Right forelimb (tissue), 1 donor: ENCODE results near the gene KCND1.
"Not testable (repeated sequence)": the region's sequence is repeated elsewhere in the genome, so short reads cannot be mapped to it uniquely, and the experiment has no call there.

ENCODE experiments used
- DNase-seq: peaks from one replicate; pipeline ENCODE4 v3.0.0-alpha.2; 2018

KCND1 gene

DNA sequence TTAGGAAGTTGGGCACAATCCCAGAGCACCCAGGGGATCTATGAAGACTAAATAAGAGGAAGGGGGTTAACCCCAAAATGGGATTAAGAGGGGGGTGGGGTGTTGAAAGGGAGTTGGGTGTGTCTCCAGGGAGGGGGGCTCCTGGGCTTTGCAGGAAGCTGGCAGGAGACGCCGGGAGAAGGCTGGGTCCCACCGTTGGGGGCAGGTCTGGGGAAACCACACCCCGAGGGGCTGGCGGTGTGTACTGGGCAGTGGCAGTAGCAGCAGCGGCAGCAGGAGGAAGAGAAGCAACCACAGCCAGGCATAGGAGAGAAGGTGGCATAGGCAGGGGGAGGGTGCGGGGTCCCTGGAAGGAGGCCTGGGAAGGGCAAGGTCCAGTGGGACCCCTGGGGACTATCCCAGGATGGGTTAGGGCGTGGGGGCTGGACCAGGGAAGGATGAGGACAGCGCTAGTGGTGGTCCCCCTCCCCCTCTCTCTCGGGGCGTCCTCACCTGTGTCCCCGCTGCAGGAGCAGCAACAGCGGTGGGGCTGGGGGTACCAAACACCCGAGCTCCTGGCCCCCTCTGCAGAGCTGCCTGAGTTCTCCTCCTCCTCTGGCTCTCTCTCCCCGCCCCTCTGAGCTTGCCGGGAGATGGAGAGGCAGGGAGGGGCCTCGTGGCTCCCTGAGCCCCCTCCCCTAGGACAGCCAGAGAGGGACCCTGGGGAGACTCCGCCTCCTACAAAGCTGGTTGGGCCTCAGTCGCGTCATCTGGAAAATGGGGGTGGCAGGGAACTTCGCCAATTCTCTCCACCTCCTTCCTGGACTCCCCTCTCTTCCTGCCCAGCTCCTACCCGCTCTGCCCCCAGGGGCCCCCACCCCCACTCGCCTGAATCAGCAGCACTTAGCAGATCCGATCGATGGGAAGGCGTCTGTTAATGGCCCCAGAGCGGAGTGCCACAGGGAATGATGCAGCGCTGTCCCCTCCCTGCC is at the start of gene KCND1:
Gene KCND1 (minus strand): TSS at position 596 of the 971 bp plus-strand sequence. CDS start 1,573 bp downstream, outside the sequence.
- DNase-seq, result peak; percentile 54

- no peak for DNase-seq
Observed at GRCh38 chrX:49019599-49020249, 48.1 kb upstream of the KCND1 start.

DNA sequence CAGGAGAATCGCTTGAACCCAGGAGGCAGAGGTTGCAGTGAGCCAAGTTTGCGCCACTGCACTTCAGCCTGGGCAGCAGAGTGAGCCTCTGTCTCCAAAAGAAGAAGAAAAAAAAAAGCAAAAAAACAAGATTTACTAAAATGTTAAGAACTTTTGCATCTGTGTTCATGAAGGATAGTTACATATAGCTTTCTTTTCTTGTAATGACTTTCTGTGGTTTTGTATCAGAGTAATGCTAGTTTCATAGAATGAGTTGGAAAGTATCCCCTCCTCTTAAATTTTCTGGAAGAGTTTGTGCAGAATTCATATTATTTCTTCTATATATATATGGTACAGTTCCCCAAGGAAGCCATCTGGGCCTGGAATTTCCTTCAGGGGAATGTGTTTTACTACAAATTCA is 47.4 kb upstream of the KCND1 start:
- DNase-seq, result no peak

- no peak for DNase-seq
Observed at GRCh38 chrX:49003696-49004095, 32.1 kb upstream of the KCND1 start.

GRCh38 chrX:49002091-49002935 is 30.7 kb upstream of the KCND1 start, which contains the start of gene GRIPAP1:
GRIPAP1 (minus strand) TSS chrX:49002264; CDS start chrX:49002229, 35 bp downstream.
- peak; percentile 85 for DNase-seq

- DNase-seq, result no peak
Observed at GRCh38 chrX:49001521-49002090, 30.0 kb upstream of the KCND1 start.

- no peak for DNase-seq
Observed at GRCh38 chrX:49000636-49001035, 29.0 kb upstream of the KCND1 start.

DNA sequence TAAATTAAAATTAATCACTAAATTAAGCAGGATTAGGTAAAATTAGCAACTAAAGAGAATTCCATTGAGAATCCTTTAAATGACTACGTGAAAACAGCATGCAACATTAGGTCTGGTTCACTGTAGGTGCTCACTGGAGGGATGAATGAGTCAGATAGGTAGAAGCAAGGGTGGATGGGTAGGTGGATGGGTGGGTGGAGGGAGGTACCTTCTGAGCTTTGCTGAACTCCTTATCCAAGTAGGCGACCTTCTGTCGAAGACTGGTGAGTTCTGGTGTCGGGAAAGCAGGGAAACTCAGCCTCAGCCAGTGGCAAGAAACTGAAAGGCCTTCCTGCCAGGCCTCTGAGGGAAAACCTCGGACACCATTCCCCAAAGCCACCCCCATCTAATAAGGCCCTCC is 27.4 kb upstream of the KCND1 start:
- DNase-seq, result no peak

DNA sequence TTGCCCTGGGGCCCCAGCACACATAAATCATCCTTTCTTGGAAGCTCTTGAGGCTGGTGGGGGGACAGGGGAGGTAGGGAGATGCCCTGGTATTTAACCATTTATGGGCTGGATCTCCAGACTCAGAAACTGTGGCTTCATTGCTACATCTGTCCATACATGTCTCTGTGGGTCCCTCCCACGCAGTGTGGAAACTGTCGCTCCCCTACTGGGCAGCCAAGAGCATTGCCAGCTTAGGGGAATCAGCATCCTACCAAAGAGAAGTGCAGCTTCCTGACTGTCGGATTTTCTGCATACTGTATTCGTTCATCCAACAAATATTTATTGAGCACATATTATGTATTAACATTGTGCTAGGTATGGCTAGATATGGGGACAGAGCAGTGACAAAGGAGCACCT is 26.7 kb upstream of the KCND1 start:
- no peak for DNase-seq

- no peak for DNase-seq
Observed at GRCh38 chrX:48997865-48998264, 26.2 kb upstream of the KCND1 start.

- no peak for DNase-seq
Observed at GRCh38 chrX:48997455-48997854, 25.8 kb upstream of the KCND1 start.

- DNase-seq, result no peak
Observed at GRCh38 chrX:48996969-48997368, 25.3 kb upstream of the KCND1 start.

GRCh38 chrX:48992341-48992740 is 20.7 kb upstream of the KCND1 start:
- DNase-seq, result no peak

DNA sequence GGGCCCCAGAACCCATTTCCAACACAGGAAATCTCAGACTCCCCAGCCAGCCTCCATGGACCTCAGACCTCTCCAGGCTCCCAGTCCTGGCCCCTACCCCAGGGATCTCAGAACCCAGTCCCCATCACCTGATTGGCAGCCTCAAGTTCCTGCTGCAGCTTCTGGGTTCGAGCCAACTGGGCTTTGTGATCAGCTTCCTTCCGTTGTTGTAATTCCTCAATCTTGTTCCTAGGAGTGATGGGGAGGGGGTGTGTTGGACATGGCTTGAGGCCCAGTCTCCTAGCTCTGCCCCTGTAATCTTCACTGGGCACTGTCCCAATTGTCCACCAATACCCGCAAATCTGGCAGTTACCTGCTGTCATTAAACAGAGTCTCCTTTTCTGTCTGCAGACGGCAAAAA is 17.8 kb upstream of the KCND1 start:
- DNase-seq, result no peak

- no peak for DNase-seq
Observed at GRCh38 chrX:48983896-48984295, 12.3 kb upstream of the KCND1 start.

GRCh38 chrX:48983081-48983480 is 11.4 kb upstream of the KCND1 start:
- no peak for DNase-seq

- DNase-seq, result no peak
Observed at GRCh38 chrX:48981178-48981577, 9.5 kb upstream of the KCND1 start.

DNA sequence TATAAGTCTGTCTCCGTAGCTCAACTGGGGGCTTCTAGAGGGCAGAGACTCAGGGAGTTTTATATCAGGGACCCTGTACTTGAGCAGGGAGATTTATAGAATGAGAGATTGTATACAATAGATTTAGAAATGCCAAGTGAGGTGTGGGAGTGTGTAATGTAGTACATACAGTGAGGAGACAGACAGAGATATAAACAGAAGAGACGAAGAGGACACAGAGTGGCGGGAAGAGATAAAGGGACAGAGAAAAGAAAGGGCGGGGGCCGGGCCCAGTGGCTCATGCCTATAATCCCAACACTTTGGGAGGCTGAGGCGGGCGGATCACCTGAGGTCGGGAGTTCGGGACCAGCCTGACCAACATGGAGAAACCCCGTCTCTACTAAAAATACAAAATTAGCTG is 8.7 kb upstream of the KCND1 start:
- not testable (repeated sequence) for DNase-seq

GRCh38 chrX:48978226-48978625 is 6.6 kb upstream of the KCND1 start:
- no peak for DNase-seq

DNA sequence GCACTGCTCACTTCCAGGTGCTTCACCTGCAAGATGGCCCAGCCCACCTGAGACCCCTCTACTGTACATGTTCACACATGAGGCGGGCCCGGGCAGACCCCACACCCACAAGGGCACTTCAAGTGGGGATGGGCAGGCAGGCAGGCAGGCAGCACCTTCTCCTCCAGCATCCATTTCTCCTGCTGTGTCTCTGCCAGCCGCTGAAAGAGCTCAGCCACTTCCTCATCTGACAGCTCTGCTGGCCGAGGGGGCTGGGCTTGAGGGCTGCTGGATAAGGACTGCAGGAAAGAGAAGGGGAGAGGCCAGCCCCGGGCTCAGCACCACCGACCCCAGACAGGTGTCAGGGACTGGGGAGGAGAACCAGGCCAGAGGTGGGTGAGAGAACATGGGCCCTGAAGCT is 4.4 kb upstream of the KCND1 start:
- no peak for DNase-seq

DNA sequence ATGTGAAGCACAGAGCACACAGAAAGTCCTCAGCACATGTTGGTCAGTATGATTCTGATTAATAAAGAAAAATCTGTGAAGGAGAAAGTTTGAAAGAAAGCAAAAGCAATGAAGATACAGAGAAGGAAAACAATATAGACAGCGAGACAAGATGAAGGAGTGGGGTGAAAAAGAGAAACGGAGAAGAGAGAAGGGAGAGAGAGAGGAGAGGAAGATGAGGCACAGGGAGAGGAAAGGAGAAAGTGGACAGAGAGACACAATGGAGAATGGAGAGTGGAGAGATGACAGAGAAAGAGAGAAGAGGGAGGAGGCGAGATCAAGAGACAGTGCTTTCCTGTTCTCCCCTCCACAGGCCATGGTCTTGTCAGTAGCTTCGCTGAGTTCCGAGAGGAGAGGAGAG is 3.9 kb upstream of the KCND1 start:
- no peak for DNase-seq

DNA sequence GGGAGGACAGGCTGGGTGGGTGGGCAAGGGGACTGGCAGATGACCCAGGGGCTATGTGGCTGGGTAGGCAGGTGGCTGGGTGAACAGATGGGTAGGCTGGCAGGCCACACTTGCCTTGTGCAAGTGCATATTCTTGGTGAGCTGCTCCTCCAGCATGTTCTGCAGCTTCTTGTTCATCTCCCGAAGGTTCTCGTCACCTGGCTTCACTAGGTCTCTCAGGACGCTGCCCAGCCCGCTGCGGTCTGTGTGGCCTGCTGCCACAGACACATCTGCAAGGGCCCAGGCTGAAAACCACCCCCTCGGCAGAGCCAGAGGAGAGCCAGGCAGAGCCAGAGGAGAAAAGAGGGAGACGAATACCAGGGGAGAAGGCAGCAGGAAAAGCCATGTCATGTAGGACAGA is 3.4 kb upstream of the KCND1 start:
- DNase-seq, result no peak

DNA sequence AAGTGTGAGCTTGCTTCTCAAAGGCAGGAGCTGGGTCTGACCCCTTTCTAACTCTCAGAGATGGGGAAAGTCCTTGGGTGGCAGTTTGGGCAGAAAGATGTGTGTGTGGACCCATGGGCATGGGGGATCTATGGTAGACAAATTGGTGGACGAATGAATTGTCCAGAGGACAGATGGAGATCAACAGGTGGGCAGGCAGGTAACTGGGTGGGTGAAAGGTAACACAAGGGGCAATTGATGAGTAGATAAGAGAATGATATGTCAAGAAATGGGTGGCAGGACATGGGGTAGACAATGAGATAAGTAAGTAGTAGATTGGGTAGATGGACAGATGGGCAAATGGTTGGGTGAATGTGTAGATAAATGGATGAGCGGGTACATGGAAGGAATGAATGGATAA is 2.9 kb upstream of the KCND1 start:
- DNase-seq, result no peak
